HEK293T (cell line): Measurements from ENCODE around the gene SLC6A5.

ENCODE experiments used
- BHLHE40 ChIP-seq: fragments of 450-650 bp; IDR thresholded peaks from 2 replicates; pipeline ENCODE4 v1.6.1; 2016; ENCODE audit warnings: mild to moderate bottlenecking, moderate library complexity, borderline replicate concordance
- ELF4 ChIP-seq: fragments of 450-650 bp; IDR thresholded peaks from 2 replicates; pipeline ENCODE4 v1.6.1; 2017; ENCODE audit warnings: antibody characterized with exemption
- HDGF ChIP-seq: fragments of 450-650 bp; IDR thresholded peaks from 2 replicates; pipeline ENCODE4 v1.6.1; 2017; ENCODE audit warnings: antibody characterized with exemption, borderline replicate concordance
- NFRKB ChIP-seq: fragments of 450-650 bp; IDR thresholded peaks from 2 replicates; pipeline ENCODE4 v1.6.1; 2016; ENCODE audit warnings: mild to moderate bottlenecking, moderate library complexity
- SP1 ChIP-seq: fragments of 450-650 bp; IDR thresholded peaks from 2 replicates; pipeline ENCODE4 v1.6.1; 2017
- SUZ12 ChIP-seq: fragments of 450-650 bp; IDR thresholded peaks from 2 replicates; pipeline ENCODE4 v1.6.1; 2016; ENCODE audit warnings: mild to moderate bottlenecking
- ZNF384 ChIP-seq: fragments of 450-650 bp; IDR thresholded peaks from 2 replicates; pipeline ENCODE4 v1.6.1; 2016

GRCh38 chr11:20596205-20597153, 2.9 kb upstream of the SLC6A5 start:
- TF ChIP-seq ELF4 (no peak), ZNF384 (no peak), BHLHE40 (no peak), HDGF (no peak), SUZ12 (no peak), SP1 (no peak), NFRKB (no peak)
